A549 (cell line): ENCODE results near the gene MBP. TPM values are rescaled to one million over a fixed set of nuclear protein-coding genes. Genes with fewer than 3 reads are reported as not detected.

Experiments
- ATAC-seq, 2 experiments: fragments of 200-7000 bp in 1 of 2; fragments of >200 bp in 1 of 2; cut with Nextera tagmentation in 1 of 2; cut with Tn5 transposase in 1 of 2; 3 replicates each; pipeline versions ENCODE4 v1.8.0 to v1.9.1; 2018 to 2020; ENCODE audit warnings: mild to moderate bottlenecking in 1 of 2, moderate library complexity in 1 of 2
- CTCF ChIA-PET: fragments of 300-600 bp; sonication (Branson Sonifier 250); formaldehyde crosslinking; extraction: SDS; loops from one replicate; lab custom pipeline; 2021; ENCODE audit warnings: antibody characterized with exemption, inconsistent platforms; lab: Yijun Ruan, JAX
- POLR2A ChIA-PET: fragments of 350-600 bp; formaldehyde crosslinking; extraction: SDS; loops from one replicate; lab custom pipeline; 2021; ENCODE audit warnings: antibody characterized with exemption, inconsistent platforms; lab: Yijun Ruan, JAX
- DNase-seq, 2 experiments: peaks; one replicate each; pipeline versions ENCODE4 v3.0.0 to v3.0.0-alpha.2; 2011 to 2016; ENCODE audit warnings: low read depth in 1 of 2, low spot score in 1 of 2
- FAIRE-seq: peaks from 2 replicates; lab custom pipeline; 2011; peaks lifted over from hg19 to GRCh38; lab: Jason Lieb, UNC
- H3K27ac ChIP-seq, 2 experiments: fragments of >200 bp; sonication (Bioruptor Twin); formaldehyde crosslinking; 3 replicates each; pipeline ENCODE4 v1.5.1; 2016 to 2017
- H3K4me1 ChIP-seq: fragments of >200 bp; sonication (Bioruptor Twin); formaldehyde crosslinking; 3 replicates; pipeline ENCODE4 v1.6.1; 2016
- H3K4me2 ChIP-seq: fragments of >200 bp; sonication (Bioruptor Twin); formaldehyde crosslinking; 3 replicates; pipeline ENCODE4 v1.6.1; 2016
- H3K4me3 ChIP-seq: fragments of >200 bp; sonication (Bioruptor Twin); formaldehyde crosslinking; 3 replicates; pipeline ENCODE4 v1.5.1; 2016
- H3K9me3 ChIP-seq: fragments of >200 bp; sonication (Bioruptor Twin); formaldehyde crosslinking; 3 replicates; pipeline ENCODE4 v1.6.1; 2016
- BHLHE40 ChIP-seq: IDR thresholded peaks from 2 replicates; pipeline ENCODE4 v1.6.1; 2012; ENCODE audit warnings: low read depth, low read length, inconsistent platforms
- CBX2 ChIP-seq: fragments of 200-600 bp; sonication (generic); IDR thresholded peaks from 2 replicates; pipeline ENCODE4 v1.6.1; 2016; ENCODE audit warnings: low read depth, mild to moderate bottlenecking, borderline replicate concordance
- ESRRA ChIP-seq: fragments of 150-350 bp; IDR thresholded peaks from 2 replicates; pipeline ENCODE4 v1.6.1; 2014; ENCODE audit warnings: mild to moderate bottlenecking, low read length, borderline replicate concordance
- FOSB ChIP-seq: fragments of 250-450 bp; sonication (Bioruptor Pico); IDR thresholded peaks from 2 replicates; pipeline ENCODE4 v1.5.0; 2020; ENCODE audit warnings: mild to moderate bottlenecking, moderate library complexity
- FOSL2 ChIP-seq, 2 experiments: fragments of 450-650 bp in 1 of 2; fragments of >200 bp in 1 of 2; sonication (Bioruptor Twin) in 1 of 2; formaldehyde crosslinking; IDR thresholded peaks; 2 replicates each; pipeline versions ENCODE4 v1.5.0 to v1.6.1; 2016 to 2020; ENCODE audit warnings: mild to moderate bottlenecking in 1 of 2, moderate library complexity in 1 of 2
- FOXS1 ChIP-seq: fragments of 250-450 bp; sonication (Bioruptor Pico); IDR thresholded peaks from 2 replicates; pipeline ENCODE4 v1.5.0; 2020; ENCODE audit warnings: mild to moderate bottlenecking, moderate library complexity
- GATA3 ChIP-seq: IDR thresholded peaks from 2 replicates; pipeline ENCODE4 v1.6.1; 2012; ENCODE audit warnings: borderline replicate concordance
- HEYL ChIP-seq: fragments of 250-450 bp; sonication (Bioruptor Pico); IDR thresholded peaks from 2 replicates; pipeline ENCODE4 v1.8.0; 2021; ENCODE audit warnings: mild to moderate bottlenecking, moderate library complexity
- HOXB5 ChIP-seq: fragments of 250-450 bp; sonication (Bioruptor Pico); IDR thresholded peaks from 2 replicates; pipeline ENCODE4 v1.5.0; 2020; ENCODE audit warnings: mild to moderate bottlenecking, moderate library complexity
- JUNB ChIP-seq: fragments of >200 bp; sonication (Bioruptor Twin); formaldehyde crosslinking; IDR thresholded peaks from 2 replicates; pipeline ENCODE4 v1.6.1; 2016
- KDM5A ChIP-seq: fragments of 200-600 bp; sonication (generic); IDR thresholded peaks from 2 replicates; pipeline ENCODE4 v1.6.1; 2016; ENCODE audit warnings: antibody characterized with exemption, mild to moderate bottlenecking
- MAFK ChIP-seq: fragments of 450-650 bp; IDR thresholded peaks from 2 replicates; pipeline ENCODE4 v1.6.1; 2014; ENCODE audit not compliant: partially characterized antibody
- MAZ ChIP-seq: fragments of 150-350 bp; IDR thresholded peaks from 2 replicates; pipeline ENCODE4 v1.6.1; 2014; ENCODE audit warnings: antibody characterized with exemption, low read depth, low read length, borderline replicate concordance
- MYC ChIP-seq: IDR thresholded peaks from 2 replicates; pipeline ENCODE4 v1.6.1; 2012; ENCODE audit warnings: mild to moderate bottlenecking, inconsistent platforms, low read length, improper control_type of control experiment, borderline replicate concordance
- NR3C1 ChIP-seq: fragments of >200 bp; sonication (Bioruptor Twin); formaldehyde crosslinking; IDR thresholded peaks from 3 replicates; pipeline ENCODE4 v1.6.1; 2017
- POLR2A ChIP-seq: IDR thresholded peaks from 2 replicates; pipeline ENCODE4 v1.6.1; 2012; ENCODE audit warnings: mild to moderate bottlenecking, low read length
- SMC3 ChIP-seq: fragments of >200 bp; sonication (Bioruptor Twin); formaldehyde crosslinking; IDR thresholded peaks from 3 replicates; pipeline ENCODE4 v1.6.1; 2018; ENCODE audit warnings: inconsistent platforms
- SREBF2 ChIP-seq: fragments of 450-650 bp; IDR thresholded peaks from 2 replicates; pipeline ENCODE4 v1.6.1; 2014; ENCODE audit warnings: mild to moderate bottlenecking, moderate library complexity
- ZSCAN20 ChIP-seq: fragments of 250-450 bp; sonication (Bioruptor Pico); IDR thresholded peaks from 2 replicates; pipeline ENCODE4 v1.8.0; 2022; ENCODE audit warnings: mild to moderate bottlenecking, moderate library complexity
- WGBS: methylation state at CpG from one replicate; pipeline ENCODE4 v1.1.6; 2017; ENCODE audit errors: missing lambda C conversion rate; 5-methylcytosine and 5-hydroxymethylcytosine counted together
- polyA plus RNA-seq, 4 experiments: library from polyadenylated mRNA; depleted of rRNA in 3 of 4; stranded (reverse); fragments of >200 nt; fragmentation: RNase III in 1 of 4; extraction: RNeasy Plus Mini Kit Qiagen cat#74134 plus additional on column Dnase treatment in 1 of 4; gene quantifications; 2 replicates in 3 of 4; 3 replicates in 1 of 4; pipeline ENCODE4 v1.2.3, GENCODE V29; 2011 to 2017
- TF ChIP-seq, protein P1 (sequence below): fragments of >200 bp; sonication (Bioruptor Twin); formaldehyde crosslinking; IDR thresholded peaks from 3 replicates; pipeline ENCODE4 v1.6.1; 2016
- TF ChIP-seq, protein P2 (sequence below): IDR thresholded peaks from 2 replicates; pipeline ENCODE4 v1.6.1; 2012; ENCODE audit warnings: low read depth, borderline replicate concordance
- TF ChIP-seq, protein P3 (sequence below): fragments of 250-450 bp; sonication (Bioruptor Pico); IDR thresholded peaks from 2 replicates; pipeline ENCODE4 v1.5.0; 2020; ENCODE audit warnings: low read depth, mild to moderate bottlenecking, moderate library complexity
- TF ChIP-seq, protein P4 (sequence below): IDR thresholded peaks from 2 replicates; pipeline ENCODE4 v1.6.1; 2012
- TF ChIP-seq, protein P5 (sequence below): fragments of >200 bp; sonication (Bioruptor Twin); formaldehyde crosslinking; IDR thresholded peaks from 2 replicates; pipeline ENCODE4 v1.6.1; 2016
- TF ChIP-seq, protein P6 (sequence below): fragments of 450-650 bp; IDR thresholded peaks from 2 replicates; pipeline ENCODE4 v1.6.1; 2014; ENCODE audit warnings: antibody characterized with exemption

The MBP gene
- polyA plus RNA-seq, 2 of the 4 experiments (the other 2 are of a cell fraction): 8.6 to 33.1 TPM

DNA sequence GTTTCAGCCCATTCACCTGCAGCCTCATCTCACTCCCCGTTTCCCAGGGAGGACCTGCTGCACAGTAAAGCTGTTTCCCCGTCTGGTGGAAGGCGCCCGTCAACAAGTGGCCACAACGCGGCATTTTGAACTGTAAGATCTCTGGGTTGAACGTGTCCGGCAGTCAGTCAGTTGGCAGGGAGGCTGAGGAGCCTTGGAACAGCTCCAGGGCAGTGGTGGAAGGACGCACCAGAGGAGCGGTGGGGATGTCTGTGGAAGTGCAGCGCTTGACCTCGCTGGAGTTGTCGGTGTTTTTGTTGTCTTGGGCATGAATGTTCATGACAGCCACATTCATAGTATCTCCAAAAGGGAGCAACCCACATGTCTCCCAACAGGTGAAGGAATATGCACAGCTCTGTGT, 31.4 kb upstream of the MBP start (continued):
- TF ChIP-seq CBX2: no peak
- TF ChIP-seq, protein P1, sequence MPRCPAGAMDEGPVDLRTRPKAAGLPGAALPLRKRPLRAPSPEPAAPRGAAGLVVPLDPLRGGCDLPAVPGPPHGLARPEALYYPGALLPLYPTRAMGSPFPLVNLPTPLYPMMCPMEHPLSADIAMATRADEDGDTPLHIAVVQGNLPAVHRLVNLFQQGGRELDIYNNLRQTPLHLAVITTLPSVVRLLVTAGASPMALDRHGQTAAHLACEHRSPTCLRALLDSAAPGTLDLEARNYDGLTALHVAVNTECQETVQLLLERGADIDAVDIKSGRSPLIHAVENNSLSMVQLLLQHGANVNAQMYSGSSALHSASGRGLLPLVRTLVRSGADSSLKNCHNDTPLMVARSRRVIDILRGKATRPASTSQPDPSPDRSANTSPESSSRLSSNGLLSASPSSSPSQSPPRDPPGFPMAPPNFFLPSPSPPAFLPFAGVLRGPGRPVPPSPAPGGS: no peak

DNA sequence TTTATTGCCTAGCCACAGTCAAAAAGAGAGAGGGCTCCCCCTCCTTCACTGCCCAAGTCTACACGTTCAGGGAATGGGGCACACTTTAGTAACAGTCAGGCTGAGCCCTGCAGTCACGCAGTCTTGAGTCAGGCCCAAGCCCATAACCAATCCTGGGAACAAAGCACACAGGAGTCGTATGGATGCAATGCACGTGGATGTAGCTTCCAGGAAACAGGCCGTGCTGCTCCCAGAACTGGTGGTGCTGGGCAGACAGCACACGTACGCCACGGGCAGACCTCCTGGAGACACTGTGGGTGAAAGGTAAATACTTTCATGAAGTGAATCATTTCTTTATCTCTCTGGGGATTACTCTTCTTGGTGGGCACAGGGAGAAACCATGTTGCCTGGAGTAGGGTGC, 30.0 kb upstream of the MBP start:
- FAIRE-seq (no peak), DNase-seq (no peak), ATAC-seq (no peak; a peak in 1 of 6 replicates)
- no peaks in the 10 kb centered on the region for H3K9me3 ChIP-seq
- ChIA-PET POLR2A (no interaction called here), CTCF (no interaction called here)
- H3K27ac ChIP-seq: no peak overlapping the region
- TF ChIP-seq JUNB: no peak
- WGBS: 80% methylated on average over 6 of the region's 8 CpGs
- no peak overlapping the region for H3K4me3 ChIP-seq
- H3K4me2 ChIP-seq: no peak overlapping the region
- H3K4me1 ChIP-seq: no peaks in the 10 kb centered on the region

DNA sequence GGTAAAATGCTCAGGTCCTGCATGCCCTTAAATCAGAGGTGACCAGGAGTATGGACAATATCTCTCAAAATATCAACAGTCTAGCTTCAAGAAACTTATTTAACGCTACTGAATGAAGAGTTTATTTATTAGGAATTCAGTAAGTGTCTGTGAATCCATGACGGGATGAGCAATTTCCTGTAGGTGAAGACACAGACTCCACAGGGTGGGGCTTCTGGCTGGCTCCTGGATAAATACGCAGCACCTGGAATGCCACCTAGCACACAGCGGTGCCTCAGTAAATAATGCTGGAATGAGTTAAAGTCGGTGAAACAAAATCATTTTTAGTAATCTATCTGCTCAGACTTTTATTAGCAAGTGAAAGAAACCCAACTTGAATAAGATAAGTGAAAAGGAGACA, 29.4 kb upstream of the MBP start:
- Histone ChIP-seq H3K4me1 (no peaks in the 10 kb centered on the region), H3K9me3 (no peaks in the 10 kb centered on the region), H3K4me3 (no peak overlapping the region), H3K27ac (no peak overlapping the region), H3K4me2 (no peak overlapping the region)
- 47% methylated on average over 5 of the region's 5 CpGs for WGBS
- ChIA-PET POLR2A (no interaction called here), CTCF (no interaction called here)
- TF ChIP-seq ZSCAN20 (CRISPR knock-in tag): no peak
- no peak for TF ChIP-seq SREBF2
- no peak for TF ChIP-seq JUNB
- no peak for TF ChIP-seq NR3C1
- TF ChIP-seq FOSL2 (IDR thresholded peaks at IDR 0.05): no peak
- no peak for TF ChIP-seq FOSL2 (CRISPR knock-in tag; IDR thresholded peaks at IDR 0.05)
- TF ChIP-seq ESRRA: no peak
- TF ChIP-seq HEYL (CRISPR knock-in tag): no peak
- no peak for TF ChIP-seq GATA3
- no peak for TF ChIP-seq BHLHE40
- no peak for TF ChIP-seq FOSB (CRISPR knock-in tag)
- TF ChIP-seq, protein P2, sequence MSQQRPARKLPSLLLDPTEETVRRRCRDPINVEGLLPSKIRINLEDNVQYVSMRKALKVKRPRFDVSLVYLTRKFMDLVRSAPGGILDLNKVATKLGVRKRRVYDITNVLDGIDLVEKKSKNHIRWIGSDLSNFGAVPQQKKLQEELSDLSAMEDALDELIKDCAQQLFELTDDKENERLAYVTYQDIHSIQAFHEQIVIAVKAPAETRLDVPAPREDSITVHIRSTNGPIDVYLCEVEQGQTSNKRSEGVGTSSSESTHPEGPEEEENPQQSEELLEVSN: no peak
- TF ChIP-seq, protein P3, sequence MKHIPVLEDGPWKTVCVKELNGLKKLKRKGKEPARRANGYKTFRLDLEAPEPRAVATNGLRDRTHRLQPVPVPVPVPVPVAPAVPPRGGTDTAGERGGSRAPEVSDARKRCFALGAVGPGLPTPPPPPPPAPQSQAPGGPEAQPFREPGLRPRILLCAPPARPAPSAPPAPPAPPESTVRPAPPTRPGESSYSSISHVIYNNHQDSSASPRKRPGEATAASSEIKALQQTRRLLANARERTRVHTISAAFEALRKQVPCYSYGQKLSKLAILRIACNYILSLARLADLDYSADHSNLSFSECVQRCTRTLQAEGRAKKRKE (CRISPR knock-in tag): no peak
- no peak for TF ChIP-seq FOXS1
- TF ChIP-seq, protein P4, sequence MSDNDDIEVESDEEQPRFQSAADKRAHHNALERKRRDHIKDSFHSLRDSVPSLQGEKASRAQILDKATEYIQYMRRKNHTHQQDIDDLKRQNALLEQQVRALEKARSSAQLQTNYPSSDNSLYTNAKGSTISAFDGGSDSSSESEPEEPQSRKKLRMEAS: no peak
- TF ChIP-seq POLR2A: no peak
- TF ChIP-seq KDM5A: no peak
- no peak for TF ChIP-seq SMC3
- ATAC-seq: no peak
- DNase-seq: no peak
- FAIRE-seq: no peak

DNA sequence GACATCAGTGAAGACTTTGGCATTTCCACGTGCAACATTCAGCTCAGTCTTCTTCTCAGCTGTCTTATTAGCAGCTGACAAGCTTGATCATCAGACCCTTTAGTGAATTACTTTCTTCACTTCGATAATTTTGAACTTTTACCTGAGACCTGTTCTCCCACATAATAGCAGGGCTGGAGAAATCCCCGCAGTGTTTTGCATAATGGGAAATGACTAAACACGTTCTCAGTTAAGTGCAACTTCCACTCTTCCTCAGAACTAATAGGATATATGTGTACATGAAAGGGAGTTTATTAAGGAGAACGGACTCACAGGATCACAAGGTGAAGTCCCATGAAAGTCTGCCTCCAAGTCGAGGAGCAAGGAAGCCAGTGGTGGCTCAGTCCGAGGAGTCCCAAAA, 28.8 kb upstream of the MBP start:
- Histone ChIP-seq H3K4me1 (no peaks in the 10 kb centered on the region), H3K27ac (no peak overlapping the region), H3K9me3 (no peaks in the 10 kb centered on the region), H3K4me3 (no peak overlapping the region), H3K4me2 (no peak overlapping the region)
- CTCF ChIA-PET: no interaction called here
- POLR2A ChIA-PET: no interaction called here
- WGBS: 71% methylated on average over 7 of the region's 7 CpGs
- no peak for ATAC-seq
- TF ChIP-seq HEYL (CRISPR knock-in tag): no peak
- TF ChIP-seq HOXB5: no peak
- no peak for TF ChIP-seq MAFK
- no peak for TF ChIP-seq MYC
- TF ChIP-seq, protein P5, sequence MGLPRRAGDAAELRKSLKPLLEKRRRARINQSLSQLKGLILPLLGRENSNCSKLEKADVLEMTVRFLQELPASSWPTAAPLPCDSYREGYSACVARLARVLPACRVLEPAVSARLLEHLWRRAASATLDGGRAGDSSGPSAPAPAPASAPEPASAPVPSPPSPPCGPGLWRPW: no peak
- TF ChIP-seq, protein P6, sequence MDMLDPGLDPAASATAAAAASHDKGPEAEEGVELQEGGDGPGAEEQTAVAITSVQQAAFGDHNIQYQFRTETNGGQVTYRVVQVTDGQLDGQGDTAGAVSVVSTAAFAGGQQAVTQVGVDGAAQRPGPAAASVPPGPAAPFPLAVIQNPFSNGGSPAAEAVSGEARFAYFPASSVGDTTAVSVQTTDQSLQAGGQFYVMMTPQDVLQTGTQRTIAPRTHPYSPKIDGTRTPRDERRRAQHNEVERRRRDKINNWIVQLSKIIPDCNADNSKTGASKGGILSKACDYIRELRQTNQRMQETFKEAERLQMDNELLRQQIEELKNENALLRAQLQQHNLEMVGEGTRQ: no peak
- TF ChIP-seq MAZ: no peak
- no peak for DNase-seq
- FAIRE-seq: no peak
